EH (cell line): ENCODE data around the gene CAMK2N1.
"Not testable (repeated sequence)": the region's sequence is repeated elsewhere in the genome, so short reads cannot be mapped to it uniquely, and the experiment has no call there.

Source experiments
- DNase-seq: peaks from one replicate; pipeline ENCODE4 v3.0.0-alpha.2; 2015; ENCODE audit warnings: low read depth

Gene CAMK2N1

DNA sequence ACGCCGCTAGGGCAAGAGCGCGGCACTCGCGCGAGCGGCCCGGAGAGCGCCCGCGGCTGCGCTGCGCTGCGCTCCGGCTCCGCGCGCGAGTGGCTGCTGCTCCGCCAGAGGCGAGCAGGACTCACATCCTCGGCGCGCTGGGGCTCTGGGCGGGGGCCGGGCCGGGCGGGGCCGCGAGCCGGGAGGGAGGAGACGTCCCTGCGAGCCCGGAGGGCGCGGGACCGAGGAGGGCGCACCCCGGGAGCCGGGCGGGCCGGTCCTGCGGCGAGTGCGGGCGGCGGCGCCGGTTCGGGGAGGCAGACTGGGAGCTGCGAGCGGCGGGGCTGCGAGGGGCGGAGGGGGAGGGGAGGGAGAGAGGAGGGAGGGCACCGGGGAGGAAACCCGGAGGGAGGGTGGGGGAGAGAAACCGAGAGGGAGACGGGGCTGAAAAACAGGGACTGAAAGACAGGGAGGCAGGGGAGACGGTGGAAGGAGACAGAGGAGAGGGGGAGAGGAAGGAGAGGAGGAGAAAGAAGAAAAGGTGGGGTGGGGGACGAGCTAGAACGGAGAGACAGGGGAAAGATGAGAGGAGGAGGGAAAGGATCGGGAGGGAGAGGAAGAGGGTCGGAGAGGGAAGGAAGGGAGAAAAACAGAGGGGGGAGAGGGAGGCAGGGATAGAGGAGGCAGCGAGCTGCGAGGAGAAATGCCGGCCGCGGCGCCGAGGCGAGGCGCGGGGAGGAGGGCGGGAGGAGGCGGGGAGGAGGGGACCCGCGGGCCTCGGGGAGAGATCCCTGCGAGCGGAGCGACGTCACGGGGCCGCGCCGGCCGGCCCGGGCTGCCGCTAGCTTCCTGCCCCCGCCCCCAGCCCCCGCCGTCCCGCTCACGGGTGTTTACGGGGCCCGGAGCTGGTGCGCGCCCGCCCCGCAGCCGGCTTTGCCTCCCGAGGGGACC lies at the start of gene CAMK2N1:
CAMK2N1 (minus strand) TSS at position 684 of the 930 bp plus-strand sequence. CDS start 831 bp downstream, outside the sequence.
- peak; percentile 77 for DNase-seq

DNA sequence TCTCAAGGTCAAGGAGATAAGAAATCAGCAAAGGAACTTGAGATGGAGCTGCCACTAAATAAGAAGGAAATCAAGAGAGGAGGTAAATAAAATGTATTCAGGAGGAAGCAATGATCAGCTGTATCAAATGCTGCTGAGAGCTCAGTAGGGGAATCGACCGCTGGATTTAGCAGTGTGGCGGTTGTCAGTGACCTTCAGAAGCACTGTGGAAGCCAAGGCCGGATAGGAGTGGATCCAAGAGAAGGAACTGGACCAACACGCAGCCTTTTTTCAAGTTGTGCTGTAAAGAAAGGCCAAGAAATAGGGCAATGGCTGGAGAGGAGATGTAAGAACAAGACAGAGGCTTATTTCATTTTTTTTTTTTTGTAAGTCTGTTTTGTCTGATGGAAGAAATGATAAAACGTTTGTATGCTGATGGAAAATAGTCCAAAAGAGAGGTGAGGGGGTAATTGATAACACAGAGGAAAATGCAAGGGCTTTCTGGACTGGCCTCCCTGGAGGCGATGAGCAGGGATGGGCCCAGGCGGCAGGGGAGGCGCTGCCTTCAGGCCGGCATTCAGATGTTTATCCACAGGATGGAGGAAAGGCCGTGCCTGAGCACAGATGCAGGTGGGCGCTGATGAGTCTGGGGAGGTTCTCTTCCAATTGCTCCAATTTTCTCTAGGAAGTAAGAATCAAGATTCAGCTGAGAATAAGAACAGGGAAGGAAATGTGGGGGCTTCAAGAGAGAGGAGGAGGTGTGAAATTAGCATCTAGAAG lies 48.8 kb upstream of the CAMK2N1 start:
- DNase-seq, result no peak

DNA sequence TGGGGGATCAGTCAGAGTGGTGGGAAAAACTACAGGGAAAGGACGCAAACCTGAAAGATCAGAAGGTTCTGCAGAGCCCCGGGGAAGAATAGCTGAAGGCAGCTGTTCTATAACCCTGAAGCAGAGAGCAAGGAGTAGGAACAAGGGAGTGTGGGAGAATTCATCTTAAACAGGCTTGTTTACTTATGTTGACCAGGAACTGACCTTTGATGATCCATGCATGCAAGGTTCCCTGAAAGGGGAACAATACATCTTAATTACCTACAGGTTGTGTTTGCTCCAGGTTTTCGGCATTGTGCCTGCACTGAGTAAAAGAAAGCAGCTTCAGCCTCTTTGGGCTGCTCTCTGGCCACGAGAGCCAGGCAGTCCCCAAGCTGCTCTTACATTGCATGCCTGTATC lies 47.6 kb upstream of the CAMK2N1 start:
- no peak for DNase-seq

- DNase-seq, result peak; percentile 68
Measured at GRCh38 chr1:20530901-20531300, 44.9 kb upstream of the CAMK2N1 start.

- DNase-seq, result no peak
Measured at GRCh38 chr1:20530306-20530705, 44.3 kb upstream of the CAMK2N1 start.

GRCh38 chr1:20528221-20528620 lies 42.2 kb upstream of the CAMK2N1 start:
- no peak for DNase-seq

GRCh38 chr1:20526267-20526666 lies 40.3 kb upstream of the CAMK2N1 start:
- DNase-seq, result no peak

GRCh38 chr1:20521960-20522861 lies 36.2 kb upstream of the CAMK2N1 start:
- DNase-seq, result peak; percentile 79

DNA sequence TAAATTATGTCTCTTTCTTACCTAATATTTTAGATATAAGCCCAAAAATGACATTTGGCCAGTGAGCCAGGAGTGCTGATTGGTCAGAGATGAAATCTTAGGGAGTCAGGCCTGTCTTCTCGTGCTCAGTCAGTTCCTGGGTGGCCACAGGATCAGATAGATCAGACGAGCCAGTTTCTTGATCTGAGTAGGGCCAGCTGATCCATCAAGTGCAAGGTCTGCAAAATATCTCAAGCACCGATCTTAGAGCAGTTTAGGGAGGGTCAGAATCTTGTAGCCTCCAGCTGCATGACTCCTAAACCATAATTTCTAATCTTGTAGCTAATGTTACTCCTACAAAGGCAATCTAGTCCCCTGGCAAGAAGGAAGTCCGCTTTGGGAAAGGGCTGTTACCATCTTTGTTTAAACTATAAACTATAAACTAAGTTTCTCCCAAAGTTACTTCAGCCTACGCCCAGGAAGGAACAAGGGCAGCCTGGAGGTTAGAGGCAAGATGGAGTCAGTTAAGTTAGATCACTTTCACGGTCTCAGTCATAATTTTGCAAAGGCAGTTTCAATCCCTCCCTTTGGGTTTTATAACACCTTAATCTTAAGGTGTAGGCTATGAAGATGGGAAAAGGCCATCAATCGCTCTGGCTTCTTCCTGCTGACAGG lies 33.7 kb upstream of the CAMK2N1 start:
- not testable (repeated sequence) for DNase-seq

- peak; percentile 27 for DNase-seq
Measured at GRCh38 chr1:20511518-20512428, 25.8 kb upstream of the CAMK2N1 start.

GRCh38 chr1:20508411-20508771 lies 22.4 kb upstream of the CAMK2N1 start:
- no peak for DNase-seq

DNA sequence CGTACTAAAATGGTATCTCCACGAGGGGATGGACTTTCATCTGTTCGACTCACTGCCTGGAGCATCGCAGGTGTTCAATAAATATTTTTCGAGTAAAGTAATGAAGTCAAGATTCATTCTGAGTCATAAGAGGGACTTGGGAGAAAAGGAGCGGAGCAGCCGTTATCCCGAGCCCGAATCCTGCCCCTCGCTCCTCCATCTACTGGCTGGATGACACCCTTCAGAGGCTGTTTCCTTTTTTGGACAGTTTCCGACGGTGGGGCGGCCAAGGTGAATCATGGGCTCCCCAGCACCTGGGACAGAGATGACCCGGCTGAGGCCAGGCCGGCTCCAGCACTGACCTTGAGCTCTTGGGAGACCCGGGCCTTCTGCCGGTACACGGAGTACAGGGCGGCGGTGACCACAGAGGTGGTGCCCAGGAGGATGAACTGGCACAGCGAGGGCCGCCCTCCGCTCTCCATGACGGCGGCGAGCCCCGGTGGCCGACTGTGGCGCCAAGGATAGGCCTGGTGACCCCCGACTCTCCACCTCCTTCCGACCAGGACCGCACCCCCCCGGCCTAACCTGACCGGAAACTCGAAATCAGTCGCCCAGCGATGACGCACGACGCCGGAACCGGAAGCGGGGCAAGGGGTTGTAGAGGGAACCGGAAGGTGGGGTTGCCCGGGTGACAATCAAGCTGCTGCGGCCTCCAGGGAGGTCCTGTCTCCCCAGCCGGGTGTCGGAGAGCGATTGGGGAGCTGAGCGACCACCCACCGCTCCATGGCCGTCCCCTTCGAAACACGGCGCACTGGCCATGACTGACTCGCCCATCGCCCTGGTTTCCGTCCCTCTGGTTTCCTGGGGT lies 21.8 kb upstream of the CAMK2N1 start, which contains the start of gene MUL1:
MUL1 (minus strand) TSS at position 588 of the 847 bp plus-strand sequence; CDS start at position 461, 127 bp downstream.
- peak; percentile 92 for DNase-seq

GRCh38 chr1:20507248-20507563 lies 21.2 kb upstream of the CAMK2N1 start:
- DNase-seq, result no peak

GRCh38 chr1:20505488-20505887 lies 19.5 kb upstream of the CAMK2N1 start:
- DNase-seq, result no peak

- DNase-seq, result no peak
Measured at GRCh38 chr1:20500716-20501115, 14.7 kb upstream of the CAMK2N1 start.

DNA sequence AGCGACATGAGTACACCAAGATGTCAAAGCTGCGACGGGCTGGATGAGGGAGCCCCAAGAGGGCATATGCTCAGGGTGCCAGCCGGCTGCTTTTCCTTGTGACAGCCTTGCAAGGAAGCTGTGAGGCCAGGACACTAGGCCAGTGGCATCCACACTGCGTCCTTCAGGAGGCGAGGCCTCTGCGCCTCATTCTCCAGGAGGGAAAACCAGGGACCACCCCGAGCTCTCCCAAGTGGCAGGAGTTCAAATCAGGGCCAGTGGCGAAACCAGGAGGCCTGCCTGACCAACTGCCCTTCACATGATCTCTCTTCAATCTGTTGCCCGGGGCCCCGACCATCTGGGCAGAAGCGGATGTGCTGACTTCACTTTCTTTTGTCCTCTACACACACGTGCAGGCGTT lies 13.7 kb upstream of the CAMK2N1 start:
- DNase-seq, result no peak

DNA sequence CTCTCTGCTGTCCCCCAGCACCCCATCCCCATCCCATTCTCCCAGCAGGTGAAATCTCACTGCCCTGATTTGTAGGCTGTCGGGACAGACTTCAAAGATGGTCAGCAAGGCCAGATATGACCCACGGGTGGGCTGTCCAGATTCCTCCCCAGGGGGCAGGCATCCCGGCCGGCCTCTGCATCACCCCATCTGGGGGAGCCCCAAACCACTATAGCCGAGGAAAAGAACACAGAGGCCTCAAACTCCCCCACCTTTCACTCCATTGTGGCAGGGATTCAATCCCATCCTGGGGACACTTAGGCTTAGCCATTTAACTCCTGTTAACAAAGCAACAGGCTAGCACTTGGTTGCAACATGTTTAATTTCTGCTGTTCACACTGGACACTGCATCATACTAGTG lies 13.1 kb upstream of the CAMK2N1 start:
- DNase-seq, result no peak

- DNase-seq, result no peak
Measured at GRCh38 chr1:20498116-20498515, 12.1 kb upstream of the CAMK2N1 start.

GRCh38 chr1:20497506-20497905 lies 11.5 kb upstream of the CAMK2N1 start:
- no peak for DNase-seq
